Astrocyte of the cerebellum (primary cell): ENCODE data around the gene KCNC1.

Source experiments
- DNase-seq: peaks from one replicate; pipeline ENCODE4 v3.0.0-alpha.2; 2011; ENCODE audit warnings: low read depth
- H3K4me3 ChIP-seq: 2 replicates; pipeline ENCODE4 v1.5.1; 2011; ENCODE audit warnings: mild to moderate bottlenecking, low read depth, low read length, moderate library complexity
- CTCF ChIP-seq: IDR thresholded peaks from 2 replicates; pipeline ENCODE4 v1.5.1; 2012; ENCODE audit warnings: low read length, low read depth, moderate library complexity, mild to moderate bottlenecking; ENCODE audit errors: missing control alignments
- in situ Hi-C: cut with HindIII; loops from 2 replicates; pipeline ENCODE4 v1.10.0; 2017; ENCODE audit warnings: low sequenced_read_pairs

Gene KCNC1

GRCh38 chr11:17746096-17746495 is 11.5 kb downstream of the KCNC1 start:
- no peak for TF ChIP-seq CTCF
- no peak for DNase-seq
- in situ Hi-C loops, result no loop called here
- H3K4me3 ChIP-seq, result no peak overlapping the region

- TF ChIP-seq CTCF, result no peak
- H3K4me3 ChIP-seq, result no peak overlapping the region
- in situ Hi-C loops, result no loop called here
- DNase-seq, result no peak
These were observed 12.8 kb downstream of the KCNC1 start for GRCh38 chr11:17747131-17747955.

GRCh38 chr11:17748044-17748443 is 13.5 kb downstream of the KCNC1 start:
- in situ Hi-C loops, result no loop called here
- H3K4me3 ChIP-seq, result no peak overlapping the region
- no peak for DNase-seq
- TF ChIP-seq CTCF, result no peak

- in situ Hi-C loops, result no loop called here
- no peak for DNase-seq
- H3K4me3 ChIP-seq, result no peak overlapping the region
- TF ChIP-seq CTCF, result no peak
These were observed 14.5 kb downstream of the KCNC1 start for GRCh38 chr11:17748761-17749721.

- no peak for DNase-seq
- no peak overlapping the region for H3K4me3 ChIP-seq
- in situ Hi-C loops, result no loop called here
- no peak for TF ChIP-seq CTCF
These were observed 15.6 kb downstream of the KCNC1 start for GRCh38 chr11:17750013-17750800.

GRCh38 chr11:17750801-17751165 is 16.2 kb downstream of the KCNC1 start:
- no peak for TF ChIP-seq CTCF
- H3K4me3 ChIP-seq, result no peak overlapping the region
- in situ Hi-C loops, result no loop called here
- DNase-seq, result no peak
